ENCODE measurements around the gene NDUFA7. TPM values are rescaled to one million over a fixed set of nuclear protein-coding genes. Genes with fewer than 3 reads are reported as not detected.
A peak's percentile ranks its signal among the peaks of the same experiment; 100 is the strongest.
"Not testable (repeated sequence)": the region's sequence is repeated elsewhere in the genome, so short reads cannot be mapped to it uniquely, and the experiment has no call there.

NDUFA7 gene
- total and polyA plus RNA-seq, 4 donors = 22.3 to 92.6 (median 58.3) TPM

GRCh38 chr19:8342316-8342683, 21.1 kb upstream of the NDUFA7 start:
- H3K27ac ChIP-seq (ENCODE audit: low read depth, low read length) = no peak overlapping the region

GRCh38 chr19:8341504-8341903, 20.3 kb upstream of the NDUFA7 start:
- H3K4me1 ChIP-seq (ENCODE audit: control insufficient read depth, insufficient read depth, low read length) = peaks cover 14% of the 10 kb centered on the region
- no CpG with 5 or more reads among the region's 4 CpGs for WGBS (ENCODE audit: insufficient coverage)
- not testable (repeated sequence) for H3K36me3 ChIP-seq (ENCODE audit: control insufficient read depth, insufficient read depth, low read length); DNase-seq (ENCODE audit: low read depth in 4 of 6, low spot score in 6 of 6); H3K4me3 ChIP-seq (ENCODE audit: low read depth, low read length); H3K9me3 ChIP-seq (ENCODE audit: control insufficient read depth, insufficient read depth, low read length); H3K27ac ChIP-seq (ENCODE audit: low read depth, low read length)
- H3K27me3 ChIP-seq (ENCODE audit: control insufficient read depth, insufficient read depth, low read length) = peaks cover 35% of the 10 kb centered on the region

More at GRCh38 chr19:8342316-8342683, 21.1 kb upstream of the NDUFA7 start:
- WGBS (ENCODE audit: insufficient coverage) = 30% methylated on average over 11 of the region's 14 CpGs
- Histone ChIP-seq H3K4me3 (ENCODE audit: low read depth, low read length) (no peak overlapping the region), H3K9me3 (ENCODE audit: control insufficient read depth, insufficient read depth, low read length) (no peaks in the 10 kb centered on the region), H3K4me1 (ENCODE audit: control insufficient read depth, insufficient read depth, low read length) (peaks cover 14% of the 10 kb centered on the region), H3K27me3 (ENCODE audit: control insufficient read depth, insufficient read depth, low read length) (peaks cover 32% of the 10 kb centered on the region), H3K36me3 (ENCODE audit: control insufficient read depth, insufficient read depth, low read length) (no peaks in the 10 kb centered on the region)
- DNase-seq (ENCODE audit: low read depth in 4 of 6, low spot score in 6 of 6) = no peak

GRCh38 chr19:8340341-8341096, 19.3 kb upstream of the NDUFA7 start:
- peaks cover 42% of the 10 kb centered on the region for H3K27me3 ChIP-seq (ENCODE audit: control insufficient read depth, insufficient read depth, low read length)

GRCh38 chr19:8338835-8339234, 17.7 kb upstream of the NDUFA7 start:
- Histone ChIP-seq H3K27ac (ENCODE audit: low read depth, low read length) (no peak overlapping the region), H3K4me1 (ENCODE audit: control insufficient read depth, insufficient read depth, low read length) (peaks cover 25% of the 10 kb centered on the region), H3K9me3 (ENCODE audit: control insufficient read depth, insufficient read depth, low read length) (no peaks in the 10 kb centered on the region), H3K36me3 (ENCODE audit: control insufficient read depth, insufficient read depth, low read length) (no peaks in the 10 kb centered on the region), H3K4me3 (ENCODE audit: low read depth, low read length) (no peak overlapping the region), H3K27me3 (ENCODE audit: control insufficient read depth, insufficient read depth, low read length) (peaks cover 52% of the 10 kb centered on the region)
- WGBS (ENCODE audit: insufficient coverage) = 86% methylated on average over 3 of the region's 6 CpGs
- DNase-seq (ENCODE audit: low read depth in 4 of 6, low spot score in 6 of 6) = no peak

More at GRCh38 chr19:8340341-8341096, 19.3 kb upstream of the NDUFA7 start:
- no peaks in the 10 kb centered on the region for H3K36me3 ChIP-seq (ENCODE audit: control insufficient read depth, insufficient read depth, low read length)
- H3K27ac ChIP-seq (ENCODE audit: low read depth, low read length) = no peak overlapping the region
- H3K4me3 ChIP-seq (ENCODE audit: low read depth, low read length) = no peak overlapping the region
- no peaks in the 10 kb centered on the region for H3K9me3 ChIP-seq (ENCODE audit: control insufficient read depth, insufficient read depth, low read length)
- H3K4me1 ChIP-seq (ENCODE audit: control insufficient read depth, insufficient read depth, low read length) = peaks cover 18% of the 10 kb centered on the region
- no peak for DNase-seq (ENCODE audit: low read depth in 4 of 6, low spot score in 6 of 6)
- 38% methylated on average over 15 of the region's 15 CpGs for WGBS (ENCODE audit: insufficient coverage)

- Histone ChIP-seq H3K27me3 (ENCODE audit: control insufficient read depth, insufficient read depth, low read length) (peaks cover 53% of the 10 kb centered on the region), H3K4me1 (ENCODE audit: control insufficient read depth, insufficient read depth, low read length) (peaks cover 27% of the 10 kb centered on the region), H3K36me3 (ENCODE audit: control insufficient read depth, insufficient read depth, low read length) (no peaks in the 10 kb centered on the region), H3K9me3 (ENCODE audit: control insufficient read depth, insufficient read depth, low read length) (no peaks in the 10 kb centered on the region), H3K4me3 (ENCODE audit: low read depth, low read length) (no peak overlapping the region), H3K27ac (ENCODE audit: low read depth, low read length) (no peak overlapping the region)
- 93% methylated on average over 4 of the region's 7 CpGs for WGBS (ENCODE audit: insufficient coverage)
- no peak for DNase-seq (ENCODE audit: low read depth in 4 of 6, low spot score in 6 of 6)
These were observed 16.6 kb upstream of the NDUFA7 start for GRCh38 chr19:8337728-8338127.

- peaks cover 44% of the 10 kb centered on the region for H3K27me3 ChIP-seq (ENCODE audit: control insufficient read depth, insufficient read depth, low read length)
- no peak for DNase-seq (ENCODE audit: low read depth in 4 of 6, low spot score in 6 of 6)
- H3K9me3 ChIP-seq (ENCODE audit: control insufficient read depth, insufficient read depth, low read length) = no peaks in the 10 kb centered on the region
- WGBS (ENCODE audit: insufficient coverage) = 72% methylated on average over 6 of the region's 8 CpGs
- no peak overlapping the region for H3K4me3 ChIP-seq (ENCODE audit: low read depth, low read length)
- peaks cover 25% of the 10 kb centered on the region for H3K4me1 ChIP-seq (ENCODE audit: control insufficient read depth, insufficient read depth, low read length)
- no peak overlapping the region for H3K27ac ChIP-seq (ENCODE audit: low read depth, low read length)
- H3K36me3 ChIP-seq (ENCODE audit: control insufficient read depth, insufficient read depth, low read length) = no peaks in the 10 kb centered on the region
These were observed 15.5 kb upstream of the NDUFA7 start for GRCh38 chr19:8336660-8337059.

GRCh38 chr19:8336072-8336569, 14.9 kb upstream of the NDUFA7 start:
- Histone ChIP-seq H3K4me1 (ENCODE audit: control insufficient read depth, insufficient read depth, low read length) (peaks cover 25% of the 10 kb centered on the region), H3K9me3 (ENCODE audit: control insufficient read depth, insufficient read depth, low read length) (no peaks in the 10 kb centered on the region), H3K27ac (ENCODE audit: low read depth, low read length) (no peak overlapping the region), H3K27me3 (ENCODE audit: control insufficient read depth, insufficient read depth, low read length) (peaks cover 45% of the 10 kb centered on the region), H3K4me3 (ENCODE audit: low read depth, low read length) (no peak overlapping the region), H3K36me3 (ENCODE audit: control insufficient read depth, insufficient read depth, low read length) (no peaks in the 10 kb centered on the region)
- DNase-seq (ENCODE audit: low read depth in 4 of 6, low spot score in 6 of 6) = no peak
- 39% methylated on average over 21 of the region's 27 CpGs for WGBS (ENCODE audit: insufficient coverage)

- no peaks in the 10 kb centered on the region for H3K36me3 ChIP-seq (ENCODE audit: control insufficient read depth, insufficient read depth, low read length)
- H3K27ac ChIP-seq (ENCODE audit: low read depth, low read length) = no peak overlapping the region
- H3K4me1 ChIP-seq (ENCODE audit: control insufficient read depth, insufficient read depth, low read length) = peaks cover 23% of the 10 kb centered on the region
- no peaks in the 10 kb centered on the region for H3K9me3 ChIP-seq (ENCODE audit: control insufficient read depth, insufficient read depth, low read length)
- WGBS (ENCODE audit: insufficient coverage) = 4% methylated on average over 77 of the region's 79 CpGs
- H3K4me3 ChIP-seq (ENCODE audit: low read depth, low read length) = no peak overlapping the region
- H3K27me3 ChIP-seq (ENCODE audit: control insufficient read depth, insufficient read depth, low read length) = peaks cover 43% of the 10 kb centered on the region
- DNase-seq (ENCODE audit: low read depth in 4 of 6, low spot score in 6 of 6) = peak in 1 of 6 donors; percentile 11
These were observed 14.3 kb upstream of the NDUFA7 start for GRCh38 chr19:8335343-8336071.

GRCh38 chr19:8334458-8335342, 13.5 kb upstream of the NDUFA7 start:
- 4% methylated on average over 117 of the region's 117 CpGs for WGBS (ENCODE audit: insufficient coverage)
- Histone ChIP-seq H3K4me3 (ENCODE audit: low read depth, low read length) (no peak overlapping the region), H3K36me3 (ENCODE audit: control insufficient read depth, insufficient read depth, low read length) (peaks cover 2% of the 10 kb centered on the region), H3K27me3 (ENCODE audit: control insufficient read depth, insufficient read depth, low read length) (peaks cover 40% of the 10 kb centered on the region), H3K4me1 (ENCODE audit: control insufficient read depth, insufficient read depth, low read length) (peaks cover 21% of the 10 kb centered on the region), H3K27ac (ENCODE audit: low read depth, low read length) (no peak overlapping the region), H3K9me3 (ENCODE audit: control insufficient read depth, insufficient read depth, low read length) (no peaks in the 10 kb centered on the region)
- DNase-seq (ENCODE audit: low read depth in 4 of 6, low spot score in 6 of 6) = peak in 3 of 6 donors; percentile 30 to 83 (median 82)

Data from spinal cord (tissue), 10 donors.